HUDEP-2 (cell line): ENCODE results near the gene RAD9B.
"Not testable (repeated sequence)": the region's sequence is repeated elsewhere in the genome, so short reads cannot be mapped to it uniquely, and the experiment has no call there.

Experiments
- DNase-seq, 76 experiments: peaks; one replicate each; lab custom pipeline; 2025; ENCODE audit not compliant: unreplicated experiment in 76 of 76; lab: John Stamatoyannopoulos, UW

RAD9B gene

GRCh38 chr12:110520876-110521712 lies 19.0 kb downstream of the RAD9B start:
- DNase-seq = peak in 9 of 76 experiments; percentile 4 to 33 (median 14)

- no peak for DNase-seq
Observed at GRCh38 chr12:110528277-110528839, 26.2 kb downstream of the RAD9B start.

GRCh38 chr12:110530511-110530910 lies 28.4 kb downstream of the RAD9B start:
- DNase-seq = no peak

DNA sequence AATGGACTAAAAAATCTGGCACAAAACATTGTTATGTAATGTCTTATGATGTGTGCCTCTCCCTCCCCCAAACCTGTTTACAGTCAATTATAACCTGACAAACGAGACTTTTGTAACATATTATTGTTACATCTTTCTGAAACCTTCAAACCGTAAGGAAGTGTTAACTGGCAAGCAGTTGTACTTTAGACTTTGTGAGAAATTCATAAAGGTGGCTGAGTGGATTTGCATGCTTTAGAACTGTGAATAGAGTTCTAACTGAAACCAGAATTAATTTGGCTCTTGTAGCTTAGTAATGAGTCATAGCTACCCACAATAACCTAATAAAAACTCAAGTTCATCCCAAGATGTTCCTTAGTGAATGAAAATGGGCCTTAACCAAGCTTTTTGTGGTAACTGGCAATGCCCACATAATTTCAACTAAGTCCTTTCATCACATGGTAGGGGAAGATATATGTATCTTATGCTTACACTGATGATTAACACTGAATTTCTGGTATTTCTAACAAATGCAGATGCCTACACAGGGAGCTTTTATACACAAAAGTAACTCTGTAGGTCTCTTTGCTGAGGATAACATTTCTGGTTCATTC lies 29.7 kb downstream of the RAD9B start:
- no peak for DNase-seq

- DNase-seq = no peak
Observed at GRCh38 chr12:110532644-110533043, 30.5 kb downstream of the RAD9B start.

DNA sequence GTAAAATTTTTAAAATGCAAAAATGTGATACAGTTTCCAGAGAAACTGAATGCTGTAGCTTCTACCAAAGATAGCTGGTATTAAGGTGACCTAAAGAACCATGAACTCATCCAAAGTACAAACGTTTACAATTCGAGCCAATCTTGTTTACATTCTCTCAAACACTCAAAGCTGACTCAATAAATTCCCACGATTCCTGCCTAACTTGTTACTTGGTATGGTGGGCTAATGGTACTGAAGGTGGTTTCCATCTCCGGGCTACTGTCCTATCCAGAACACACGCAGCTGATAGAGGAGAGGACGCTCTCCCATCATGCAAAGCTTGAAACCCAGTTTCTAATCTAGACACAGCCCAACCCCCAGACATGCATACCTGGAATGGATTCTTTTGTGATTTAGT lies 31.5 kb downstream of the RAD9B start:
- no peak for DNase-seq

- no peak for DNase-seq
Observed at GRCh38 chr12:110534811-110535210, 32.7 kb downstream of the RAD9B start.

DNA sequence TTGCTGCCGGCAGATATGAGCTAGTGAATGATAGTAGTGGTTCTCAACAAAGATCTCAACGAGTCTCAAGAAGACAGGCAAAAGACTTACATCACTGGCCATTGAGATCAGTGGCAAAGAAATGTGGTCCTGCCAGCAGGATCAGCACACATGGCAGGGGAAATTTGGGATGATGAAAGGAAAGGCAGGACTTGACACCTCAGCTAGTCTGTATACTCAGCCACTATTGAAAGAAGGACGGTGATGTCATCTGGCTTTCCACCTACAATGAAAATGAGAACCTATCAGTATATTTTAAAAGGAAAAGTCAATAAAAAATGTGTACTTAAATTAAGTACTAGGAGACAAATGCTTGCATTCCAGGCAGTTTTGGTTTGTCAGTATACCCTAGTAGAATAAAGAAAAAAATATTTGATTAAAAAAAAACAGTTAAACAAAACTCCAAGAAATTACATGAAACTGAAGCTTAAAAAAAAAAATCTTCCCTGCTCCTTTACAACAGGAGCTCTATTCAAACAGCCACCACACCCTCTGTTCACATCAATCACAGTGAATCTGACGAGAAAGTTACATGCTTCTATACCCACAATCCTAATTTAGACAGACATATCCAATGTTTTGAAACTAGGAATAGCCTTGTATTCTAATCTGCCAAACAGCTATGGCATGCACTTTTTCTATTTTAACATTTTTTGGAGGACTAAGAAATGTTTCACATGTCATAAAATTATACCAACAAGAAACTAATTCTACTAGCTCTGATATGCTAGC lies 34.9 kb downstream of the RAD9B start:
- no peak for DNase-seq

DNA sequence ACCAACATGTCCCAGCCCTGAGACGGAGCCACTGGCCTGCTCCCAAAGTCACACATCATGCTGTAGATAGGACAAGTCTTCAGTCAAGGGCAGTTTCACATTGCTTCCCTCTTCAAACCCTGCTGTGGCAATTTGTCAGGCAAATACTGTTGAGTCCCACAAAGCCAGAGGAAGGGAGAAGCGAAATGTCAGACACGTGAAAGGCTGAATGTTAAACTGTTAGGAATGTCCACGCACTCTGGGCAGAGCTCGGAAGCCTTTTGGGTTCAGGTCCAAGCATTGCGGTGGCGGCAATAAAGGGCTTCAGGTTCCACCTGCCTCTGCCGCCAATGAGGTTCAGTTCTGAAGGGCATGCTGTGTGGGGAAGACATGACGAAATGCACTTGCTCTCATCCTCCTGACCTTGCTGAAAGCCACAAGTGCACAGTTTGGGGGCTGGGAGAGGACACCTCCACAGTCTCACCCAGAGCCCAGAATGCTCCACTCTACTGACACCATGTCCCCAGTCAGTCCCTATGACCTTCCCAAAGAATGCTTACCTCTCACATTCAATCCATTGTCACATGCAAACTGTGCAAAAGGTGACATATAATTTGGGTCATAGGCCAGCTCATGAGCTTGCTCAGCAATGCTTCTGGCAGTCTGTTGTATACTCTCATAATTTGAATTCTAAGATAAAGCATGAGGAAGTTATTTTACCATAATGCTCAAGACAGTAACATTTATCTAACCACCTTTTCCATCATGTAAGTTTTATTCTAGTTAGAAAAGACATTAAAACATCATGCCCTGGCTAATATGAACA lies 35.7 kb downstream of the RAD9B start:
- DNase-seq = no peak

DNA sequence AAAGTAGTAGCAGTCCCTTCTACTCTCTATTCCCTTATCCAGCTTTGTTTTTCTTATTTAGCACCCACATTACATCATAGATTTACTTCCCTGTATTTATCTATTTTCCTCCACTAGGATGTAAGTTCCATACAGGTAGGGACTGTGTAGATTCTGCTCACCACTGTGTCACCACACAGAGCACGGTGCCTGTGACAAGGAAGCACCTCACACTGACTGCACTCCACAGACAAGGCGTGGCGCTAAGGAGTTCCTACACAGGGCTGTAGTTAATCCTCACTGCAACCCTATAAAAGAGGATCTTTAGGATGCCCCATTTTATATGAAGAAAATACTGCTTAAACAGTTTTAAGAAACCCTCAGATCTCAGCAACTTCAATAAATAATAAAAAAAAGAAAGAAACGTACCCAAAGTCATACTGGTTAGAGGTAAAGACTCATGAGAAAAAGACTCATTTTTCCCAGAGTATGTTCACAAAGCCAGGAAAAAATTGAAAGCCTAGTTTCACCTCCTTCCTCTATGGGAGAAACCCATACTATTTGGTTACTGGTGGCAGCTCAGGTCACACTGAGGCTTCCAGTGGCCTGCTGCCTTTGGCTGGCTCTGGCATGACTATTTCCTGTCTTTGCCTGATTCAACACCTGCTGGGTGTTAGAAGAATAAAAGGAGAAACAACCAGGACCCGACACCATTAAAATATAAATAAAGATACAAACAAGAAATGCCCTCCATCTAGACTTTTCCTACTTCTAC lies 36.9 kb downstream of the RAD9B start:
- DNase-seq = no peak

DNA sequence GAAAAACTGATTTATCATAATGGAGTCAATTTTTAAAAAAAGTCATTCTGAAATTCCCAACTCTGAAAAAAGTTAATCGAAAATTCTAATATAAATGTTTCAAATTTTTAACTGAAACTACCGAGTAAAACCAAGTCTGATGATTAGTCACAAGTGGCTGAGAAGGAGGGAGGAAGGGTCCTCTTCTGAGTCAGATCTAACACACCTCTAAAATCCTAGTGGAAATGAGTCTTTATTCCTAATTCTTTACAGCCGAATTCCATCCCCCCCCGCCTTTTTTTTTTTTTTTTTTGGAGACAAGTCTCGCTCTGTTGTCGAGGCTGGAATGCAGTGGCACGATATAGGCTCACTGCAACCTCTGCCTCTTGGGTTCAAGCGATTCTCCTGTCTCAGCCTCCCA lies 37.9 kb downstream of the RAD9B start:
- no peak for DNase-seq

- peak in 72 of 76 experiments; percentile 12 to 93 (median 71) for DNase-seq
Observed at GRCh38 chr12:110543252-110543959, 41.3 kb downstream of the RAD9B start.

DNA sequence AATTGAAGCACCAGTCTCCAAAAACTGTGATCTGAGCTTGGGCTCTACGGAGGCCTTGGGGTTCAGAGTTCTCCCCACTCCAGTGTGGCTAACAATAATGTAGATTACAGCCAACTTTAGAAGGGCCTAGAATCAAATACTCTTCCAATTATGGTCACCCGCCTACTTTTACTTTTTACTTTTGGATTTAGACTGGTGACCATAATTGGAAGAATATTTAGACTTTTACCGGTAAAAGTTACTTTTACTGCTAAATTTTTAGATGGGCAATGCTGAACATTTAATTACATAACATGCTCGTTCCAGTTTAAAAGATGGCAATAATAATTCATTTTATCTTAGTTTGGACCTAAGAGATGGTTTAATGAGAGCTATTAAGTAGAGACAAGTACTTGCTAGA lies 41.8 kb downstream of the RAD9B start:
- no peak for DNase-seq

DNA sequence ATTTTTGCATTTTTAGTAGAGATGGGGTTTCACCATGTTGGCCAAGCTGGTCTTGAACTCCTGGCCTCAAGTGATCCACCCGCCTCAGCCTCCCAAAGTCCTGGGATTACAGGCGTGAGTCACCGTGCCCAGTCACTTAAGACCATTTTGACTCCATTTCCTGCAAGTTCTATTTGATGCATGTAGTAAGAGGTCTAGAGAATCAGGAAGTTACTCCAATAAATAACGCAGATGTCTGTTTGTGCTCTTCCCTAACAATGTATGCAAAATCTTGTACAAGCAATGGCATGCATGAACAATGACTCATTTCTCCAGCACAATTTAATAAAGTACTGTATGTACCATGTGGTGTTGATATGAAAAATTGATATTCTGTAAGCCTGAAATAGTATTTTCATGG lies 43.1 kb downstream of the RAD9B start:
- DNase-seq = not testable (repeated sequence)

DNA sequence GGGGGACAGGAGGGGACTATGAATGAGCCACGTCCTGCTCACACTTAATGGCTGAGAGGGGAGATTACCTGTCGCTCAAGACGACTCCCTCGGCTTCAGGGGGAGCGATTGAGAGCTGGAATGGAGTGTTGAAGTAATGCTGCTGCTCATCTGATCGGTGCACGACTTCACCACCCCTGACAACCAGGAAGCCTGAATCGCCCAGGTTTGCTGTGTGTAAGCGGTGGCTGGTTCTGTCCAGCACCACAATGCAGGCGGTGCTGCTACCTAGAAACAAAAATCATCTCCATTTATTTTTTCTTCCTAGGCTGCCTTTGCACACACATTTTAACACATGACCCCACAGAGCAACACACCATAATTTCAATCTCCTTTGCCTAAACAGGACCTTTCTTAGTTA lies 43.7 kb downstream of the RAD9B start:
- no peak for DNase-seq

GRCh38 chr12:110546339-110546738 lies 44.2 kb downstream of the RAD9B start:
- no peak for DNase-seq

- no peak for DNase-seq
Observed at GRCh38 chr12:110547090-110547489, 45.0 kb downstream of the RAD9B start.

GRCh38 chr12:110548678-110549077 lies 46.5 kb downstream of the RAD9B start:
- DNase-seq = no peak

DNA sequence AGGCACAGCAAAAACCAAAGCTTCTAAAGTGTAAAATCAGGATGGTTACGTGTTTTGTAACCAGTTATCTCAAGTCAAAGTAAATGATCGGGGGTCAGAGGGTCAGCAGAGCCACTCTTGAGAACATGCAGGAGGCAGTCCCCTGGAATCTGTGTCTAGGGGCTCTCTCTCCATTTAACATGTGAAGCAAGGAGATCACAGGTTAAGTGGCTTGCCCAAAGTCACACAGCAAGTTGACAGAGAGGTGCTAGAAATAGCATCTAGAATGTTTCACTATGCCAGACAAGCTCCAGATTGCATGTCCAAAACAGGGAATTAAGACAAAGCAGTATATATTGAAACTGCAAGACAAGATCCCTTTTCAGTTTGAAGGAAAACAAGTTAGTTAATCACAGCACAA lies 47.6 kb downstream of the RAD9B start:
- DNase-seq = no peak
